ENCODE measurements around the gene ABHD14A.

DNA sequence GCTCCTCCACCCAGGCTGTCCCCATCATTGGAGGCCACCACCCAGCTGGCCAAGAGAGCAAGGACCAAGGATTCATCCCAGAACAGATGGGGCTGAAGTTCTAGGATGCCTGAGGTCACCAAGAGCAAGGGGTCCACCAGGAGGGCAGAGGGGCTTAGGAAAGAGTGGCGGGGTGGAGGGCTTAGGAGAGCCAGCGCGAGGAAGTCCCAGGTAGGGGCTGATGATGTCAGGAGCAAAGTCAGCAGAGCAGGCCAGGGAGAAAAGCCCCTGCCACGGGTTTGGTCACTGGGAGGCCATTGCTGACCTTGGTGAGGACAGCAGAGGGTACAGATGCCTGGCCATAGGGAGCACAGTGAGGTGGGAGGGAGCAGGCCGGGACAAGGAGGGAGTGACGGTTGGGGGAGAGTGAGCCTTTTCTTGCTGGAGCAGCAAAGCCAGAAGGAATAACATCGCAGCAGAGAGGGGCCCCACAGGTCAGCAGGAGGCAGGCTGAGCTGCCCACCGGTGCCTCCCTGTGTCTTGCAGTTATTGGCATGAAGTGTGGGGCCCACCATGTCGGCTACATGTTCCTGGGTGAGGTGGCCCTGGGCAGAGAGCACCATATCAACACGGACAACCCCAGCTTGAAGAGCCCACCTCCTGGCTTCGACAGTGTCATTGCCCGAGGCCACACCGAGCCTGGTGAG lies 27.5 kb upstream of the ABHD14A start:
- TF ChIP-seq TEAD4 (IDR thresholded peaks at IDR 0.05), result no peak
- no peak for TF ChIP-seq ZBTB7A (IDR thresholded peaks at IDR 0.05; ENCODE audit: low read depth)
- TF ChIP-seq RAD21 (IDR thresholded peaks at IDR 0.05; ENCODE audit: low read depth), result no peak
- TF ChIP-seq, protein P1, sequence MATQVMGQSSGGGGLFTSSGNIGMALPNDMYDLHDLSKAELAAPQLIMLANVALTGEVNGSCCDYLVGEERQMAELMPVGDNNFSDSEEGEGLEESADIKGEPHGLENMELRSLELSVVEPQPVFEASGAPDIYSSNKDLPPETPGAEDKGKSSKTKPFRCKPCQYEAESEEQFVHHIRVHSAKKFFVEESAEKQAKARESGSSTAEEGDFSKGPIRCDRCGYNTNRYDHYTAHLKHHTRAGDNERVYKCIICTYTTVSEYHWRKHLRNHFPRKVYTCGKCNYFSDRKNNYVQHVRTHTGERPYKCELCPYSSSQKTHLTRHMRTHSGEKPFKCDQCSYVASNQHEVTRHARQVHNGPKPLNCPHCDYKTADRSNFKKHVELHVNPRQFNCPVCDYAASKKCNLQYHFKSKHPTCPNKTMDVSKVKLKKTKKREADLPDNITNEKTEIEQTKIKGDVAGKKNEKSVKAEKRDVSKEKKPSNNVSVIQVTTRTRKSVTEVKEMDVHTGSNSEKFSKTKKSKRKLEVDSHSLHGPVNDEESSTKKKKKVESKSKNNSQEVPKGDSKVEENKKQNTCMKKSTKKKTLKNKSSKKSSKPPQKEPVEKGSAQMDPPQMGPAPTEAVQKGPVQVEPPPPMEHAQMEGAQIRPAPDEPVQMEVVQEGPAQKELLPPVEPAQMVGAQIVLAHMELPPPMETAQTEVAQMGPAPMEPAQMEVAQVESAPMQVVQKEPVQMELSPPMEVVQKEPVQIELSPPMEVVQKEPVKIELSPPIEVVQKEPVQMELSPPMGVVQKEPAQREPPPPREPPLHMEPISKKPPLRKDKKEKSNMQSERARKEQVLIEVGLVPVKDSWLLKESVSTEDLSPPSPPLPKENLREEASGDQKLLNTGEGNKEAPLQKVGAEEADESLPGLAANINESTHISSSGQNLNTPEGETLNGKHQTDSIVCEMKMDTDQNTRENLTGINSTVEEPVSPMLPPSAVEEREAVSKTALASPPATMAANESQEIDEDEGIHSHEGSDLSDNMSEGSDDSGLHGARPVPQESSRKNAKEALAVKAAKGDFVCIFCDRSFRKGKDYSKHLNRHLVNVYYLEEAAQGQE (IDR thresholded peaks at IDR 0.05; ENCODE audit: low read depth), result no peak
- TF ChIP-seq EP300 (IDR thresholded peaks at IDR 0.05; ENCODE audit: borderline replicate concordance), result no peak
- no peak for TF ChIP-seq TAF1 (IDR thresholded peaks at IDR 0.05; ENCODE audit: low read depth)
- TF ChIP-seq CREB1 (IDR thresholded peaks at IDR 0.05; ENCODE audit: low read depth), result no peak
- TF ChIP-seq, protein P2, sequence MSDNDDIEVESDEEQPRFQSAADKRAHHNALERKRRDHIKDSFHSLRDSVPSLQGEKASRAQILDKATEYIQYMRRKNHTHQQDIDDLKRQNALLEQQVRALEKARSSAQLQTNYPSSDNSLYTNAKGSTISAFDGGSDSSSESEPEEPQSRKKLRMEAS (IDR thresholded peaks at IDR 0.05), result no peak
- no peak for TF ChIP-seq CEBPB (IDR thresholded peaks at IDR 0.05)
